Stimulated activated CD8-positive, alpha-beta memory T cell treated with anti-CD3 and anti-CD28 coated beads, Interleukin-12 subunit alpha, Interleukin-12 subunit beta, amount 100 ng/mL, for 24 hours (primary cell): Measurements from ENCODE around the gene RABIF.
A peak's percentile ranks its signal among the peaks of the same experiment; 100 is the strongest.
"Not testable (repeated sequence)": the region's sequence is repeated elsewhere in the genome, so short reads cannot be mapped to it uniquely, and the experiment has no call there.

Experiments
- DNase-seq: peaks from one replicate; pipeline ENCODE4 v3.0.0-alpha.2; 2020; ENCODE audit errors: extremely low read depth

The RABIF gene

GRCh38 chr1:202888531-202889360, at the start of gene RABIF:
Gene RABIF (minus strand): TSS chr1:202889149. CDS start chr1:202889098, 51 bp downstream.
- DNase-seq, result peak; percentile 93

- DNase-seq, result no peak
Observed at GRCh38 chr1:202938287-202938925, 49.5 kb upstream of the RABIF start.

GRCh38 chr1:202936409-202936808, 47.5 kb upstream of the RABIF start:
- not testable (repeated sequence) for DNase-seq

GRCh38 chr1:202935844-202936243, 46.9 kb upstream of the RABIF start:
- DNase-seq, result no peak

- no peak for DNase-seq
Observed at GRCh38 chr1:202934755-202935154, 45.8 kb upstream of the RABIF start.

GRCh38 chr1:202932476-202932875, 43.5 kb upstream of the RABIF start:
- no peak for DNase-seq

- DNase-seq, result peak; percentile 88
Observed at GRCh38 chr1:202926581-202927491, 37.9 kb upstream of the RABIF start, which contains the start of gene KLHL12. Gene KLHL12 (minus strand): TSS chr1:202927234. CDS start chr1:202925162, 2,072 bp downstream.

DNA sequence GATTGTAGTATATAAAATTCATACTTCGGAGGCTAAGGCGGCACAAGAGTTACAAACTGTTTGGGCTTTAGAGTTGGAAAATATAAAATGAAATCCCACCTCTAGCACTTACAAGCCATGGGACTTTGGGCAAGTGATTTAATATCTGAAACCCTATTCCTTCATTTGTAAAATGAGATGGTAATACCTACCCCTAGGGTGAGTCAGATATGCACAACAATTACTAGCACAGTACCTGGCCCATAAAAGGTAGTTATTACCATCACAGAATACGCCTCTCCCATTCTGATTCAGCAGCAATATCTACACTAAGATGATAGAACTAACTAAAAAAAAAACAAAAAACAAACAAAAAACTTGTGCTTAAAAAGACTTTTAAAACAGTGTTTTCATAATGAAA, 34.6 kb upstream of the RABIF start:
- DNase-seq, result no peak

DNA sequence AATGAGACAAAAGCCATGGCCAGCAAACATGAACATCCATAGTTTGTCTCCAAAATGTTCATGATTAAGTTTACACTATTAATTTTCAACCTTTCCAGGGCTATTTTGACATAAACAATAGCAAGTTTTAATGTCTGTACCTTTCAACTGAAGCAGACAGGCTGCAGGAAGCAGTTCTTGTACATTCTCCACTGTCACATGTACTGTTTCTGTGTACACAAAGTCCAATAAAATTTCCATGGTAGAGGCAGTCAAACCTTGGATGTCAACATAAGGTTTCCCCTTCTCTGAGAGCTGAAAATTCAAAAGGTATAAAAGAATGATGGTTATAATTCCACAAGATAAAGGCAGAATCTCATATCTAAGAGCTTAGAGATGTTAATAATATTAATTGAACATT, 30.7 kb upstream of the RABIF start:
- DNase-seq, result no peak

GRCh38 chr1:202915146-202915545, 26.2 kb upstream of the RABIF start:
- DNase-seq, result no peak

DNA sequence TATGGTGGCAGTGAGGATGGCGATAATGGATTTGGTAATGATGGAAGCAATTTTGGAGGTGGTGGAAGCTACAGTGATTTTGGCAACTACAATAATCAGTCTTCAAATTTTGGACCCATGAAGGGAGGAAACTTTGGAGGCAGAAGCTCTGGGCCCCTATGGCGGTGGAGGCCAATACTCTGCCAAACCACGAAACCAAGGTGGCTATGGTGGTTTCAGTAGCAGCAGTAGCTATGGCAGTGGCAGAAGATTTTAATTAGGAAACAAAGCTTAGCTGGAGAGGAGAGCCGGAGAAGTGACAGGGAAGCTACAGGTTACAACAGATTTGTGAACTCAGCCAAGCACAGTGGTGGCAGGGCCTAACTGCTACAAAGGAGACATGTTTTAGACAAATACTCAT, 23.5 kb upstream of the RABIF start:
- DNase-seq, result not testable (repeated sequence)

GRCh38 chr1:202909494-202909893, 20.5 kb upstream of the RABIF start:
- DNase-seq, result no peak

- no peak for DNase-seq
Observed at GRCh38 chr1:202908998-202909397, 20.0 kb upstream of the RABIF start.

DNA sequence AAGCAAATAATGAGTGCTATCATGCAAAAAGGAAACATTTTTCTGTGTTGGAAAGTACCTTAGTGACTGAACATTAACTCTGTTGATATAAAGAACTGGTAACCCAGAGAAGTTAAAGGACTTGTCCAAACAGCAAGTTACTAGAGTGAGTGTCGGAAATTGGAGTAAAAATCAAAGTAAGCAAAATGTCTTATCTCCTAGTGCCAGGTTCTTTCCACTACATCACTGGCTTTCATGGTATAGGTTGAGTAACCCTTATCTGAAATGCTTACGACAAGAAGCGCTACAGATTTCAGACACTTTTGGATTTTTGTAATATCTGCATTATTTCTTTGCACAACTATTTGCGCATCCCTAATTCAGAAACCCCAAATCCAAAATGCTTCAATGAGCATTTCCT, 16.4 kb upstream of the RABIF start:
- DNase-seq, result no peak

- DNase-seq, result not testable (repeated sequence)
Observed at GRCh38 chr1:202903808-202904207, 14.9 kb upstream of the RABIF start.

DNA sequence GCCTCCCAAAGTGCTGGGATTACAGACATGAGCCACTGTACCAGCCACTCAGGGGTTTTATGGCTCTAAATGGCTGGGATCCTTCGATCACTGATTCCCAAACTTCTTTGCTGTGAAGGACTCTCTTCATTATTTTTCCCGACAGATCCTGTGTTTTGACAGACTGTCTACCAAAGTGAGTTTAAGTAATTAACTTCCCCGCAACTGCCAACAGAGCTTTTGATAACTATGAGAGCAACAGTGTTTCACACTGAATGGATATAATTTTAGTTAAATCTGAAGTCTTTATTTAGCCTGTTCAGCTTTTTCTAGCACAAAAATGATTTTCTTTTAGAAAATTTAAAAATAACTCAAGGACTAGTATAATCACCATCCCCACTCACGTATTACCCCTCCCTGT, 12.6 kb upstream of the RABIF start:
- no peak for DNase-seq

DNA sequence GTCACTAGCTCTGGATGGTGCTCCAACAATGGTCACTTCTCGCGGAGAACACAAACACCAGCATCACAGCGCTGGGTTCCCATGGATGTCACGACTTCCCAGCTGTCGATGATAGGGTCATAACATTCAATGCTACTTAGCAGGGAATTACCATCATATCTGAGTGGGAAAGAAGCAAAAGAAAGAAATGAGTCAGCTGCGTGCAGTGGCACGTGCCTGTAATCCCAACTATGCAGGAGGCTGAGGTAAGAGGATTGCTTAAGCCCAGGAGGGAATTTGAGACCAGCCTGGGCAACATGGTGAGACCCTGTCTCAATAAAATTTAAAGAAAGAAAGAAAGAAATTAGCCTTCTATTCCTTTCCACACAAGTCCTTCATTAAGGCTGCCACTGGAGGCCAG, 3.6 kb upstream of the RABIF start:
- DNase-seq, result no peak

GRCh38 chr1:202890392-202890791, 1.4 kb upstream of the RABIF start:
- no peak for DNase-seq

DNA sequence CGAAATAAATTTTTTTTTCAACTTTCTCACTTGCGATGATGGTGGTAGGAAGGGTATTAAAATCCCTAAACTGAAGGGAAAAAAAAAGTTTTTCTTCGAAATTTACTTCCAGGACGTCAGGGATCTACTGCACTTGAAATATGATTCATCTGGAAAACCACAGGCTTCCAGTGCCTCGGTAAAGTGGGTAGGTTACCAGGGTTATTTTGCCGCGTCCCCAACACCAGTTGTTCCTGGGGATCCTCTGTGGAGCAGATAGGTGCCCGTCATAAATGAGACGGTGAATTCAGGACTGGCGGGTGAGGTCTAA, 773 bp downstream of the RABIF start:
- no peak for DNase-seq

DNA sequence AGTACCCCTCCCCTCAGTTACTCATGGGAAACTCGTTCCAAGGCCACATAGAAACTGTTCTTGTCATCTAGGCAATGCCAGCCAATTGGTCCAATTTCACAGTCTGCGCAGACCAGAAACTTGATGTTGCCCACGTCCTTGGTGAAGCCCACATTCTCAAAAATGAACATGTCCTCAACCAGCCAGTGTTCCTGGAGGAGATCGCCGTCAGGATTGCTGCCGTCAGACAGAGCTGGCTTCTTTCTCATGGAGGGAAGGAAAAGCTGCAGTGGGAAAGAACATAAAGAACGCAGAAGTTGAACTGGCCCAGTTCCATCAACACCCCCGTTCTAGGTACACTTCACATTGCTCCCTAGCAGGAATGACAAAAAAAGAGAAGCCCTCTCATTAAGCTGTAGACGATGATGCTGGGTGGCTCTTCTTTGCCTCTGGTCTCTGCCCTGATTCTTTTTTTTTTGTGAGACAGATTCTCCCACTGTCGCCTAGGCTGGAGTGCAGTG, 7.9 kb downstream of the RABIF start:
- no peak for DNase-seq

DNA sequence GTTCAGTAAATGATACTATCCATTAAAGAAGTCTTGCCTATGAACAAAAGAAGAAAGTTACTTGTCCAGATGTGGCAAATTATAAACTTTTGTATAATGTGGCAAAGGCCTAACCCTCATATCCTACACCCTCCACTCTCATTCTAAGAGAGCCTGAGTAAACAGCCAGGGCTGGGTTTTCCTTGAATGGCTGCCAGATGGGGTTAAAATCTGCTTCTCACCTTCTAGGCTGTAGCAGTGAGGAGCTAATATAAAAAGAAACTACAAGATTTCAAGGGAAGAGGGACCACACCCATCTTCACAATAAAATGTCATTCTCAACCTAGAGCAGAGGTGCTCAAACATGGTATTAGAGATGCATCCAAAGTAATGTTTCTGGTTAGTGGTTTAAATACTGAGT, 8.9 kb downstream of the RABIF start:
- DNase-seq, result no peak

GRCh38 chr1:202879128-202879527, 9.8 kb downstream of the RABIF start:
- DNase-seq, result no peak
